Naive thymus-derived CD4-positive, alpha-beta T cell (primary cell): ENCODE results near the gene GATB. TPM values are rescaled to one million over a fixed set of nuclear protein-coding genes. Genes with fewer than 3 reads are reported as not detected.

Source experiments
- ATAC-seq: fragments of 150-1000 bp; cut with Tn5 transposase; 2 replicates; pipeline ENCODE4 v1.10.0; 2021; ENCODE audit warnings: mild to moderate bottlenecking, moderate library complexity
- CTCF ChIA-PET: fragments of 350-600 bp; sonication (Branson Sonifier 250); formaldehyde crosslinking; loops from one replicate; lab custom pipeline; 2021; ENCODE audit warnings: antibody characterized with exemption; lab: Charles Lee
- POLR2A ChIA-PET: fragments of 350-600 bp; sonication (Branson Sonifier 250); formaldehyde crosslinking; loops from one replicate; lab custom pipeline; 2021; ENCODE audit warnings: antibody characterized with exemption, inconsistent platforms; lab: Charles Lee
- DNase-seq, 9 donors: peaks; one replicate each; pipeline versions ENCODE4 v3.0.0 to v3.0.0-alpha.2; 2020 to 2022; ENCODE audit warnings: mixed read lengths in 1 of 9
- H3K27ac ChIP-seq: one replicate; pipeline ENCODE4 v1.7.0; 2013; ENCODE audit warnings: mild to moderate bottlenecking, low read depth, low read length, moderate library complexity
- H3K27me3 ChIP-seq, 2 donors: one replicate each; pipeline ENCODE4 v1.7.0; 2013; ENCODE audit warnings: low read length in 2 of 2, mild to moderate bottlenecking in 2 of 2, moderate library complexity in 2 of 2; ENCODE audit not compliant: control insufficient read depth in 2 of 2, insufficient read depth in 2 of 2
- H3K36me3 ChIP-seq, 3 experiments: 1 replicate in 2 of 3; 2 replicates in 1 of 3; pipeline ENCODE4 v1.7.0; 2013; ENCODE audit warnings: low read length in 3 of 3, mild to moderate bottlenecking in 3 of 3, moderate library complexity in 1 of 3; ENCODE audit not compliant: insufficient read depth in 3 of 3, control insufficient read depth in 2 of 3
- H3K4me1 ChIP-seq, 2 donors: one replicate each; pipeline ENCODE4 v1.7.0; 2013; ENCODE audit warnings: low read length in 2 of 2, mild to moderate bottlenecking in 2 of 2, moderate library complexity in 1 of 2; ENCODE audit not compliant: control insufficient read depth in 2 of 2, insufficient read depth in 2 of 2
- H3K4me3 ChIP-seq: 2 replicates; pipeline ENCODE4 v1.7.0; 2013; ENCODE audit warnings: mild to moderate bottlenecking, low read length
- H3K9me3 ChIP-seq, 3 experiments: 1 replicate in 2 of 3; 2 replicates in 1 of 3; pipeline ENCODE4 v1.7.0; 2013; ENCODE audit warnings: low read length in 3 of 3; ENCODE audit not compliant: control insufficient read depth in 2 of 3
- H3K27ac Mint-ChIP-seq, 9 donors: one replicate each; pipeline ENCODE4 v1.8.0; 2020 to 2022; ENCODE audit warnings: mixed read lengths in 9 of 9, mild to moderate bottlenecking in 8 of 9, moderate library complexity in 5 of 9, inconsistent platforms in 2 of 9
- H3K27me3 Mint-ChIP-seq, 5 donors: one replicate each; pipeline ENCODE4 v1.8.0; 2021 to 2022; ENCODE audit warnings: mixed read lengths in 5 of 5, mild to moderate bottlenecking in 1 of 5
- H3K36me3 Mint-ChIP-seq, 5 donors: one replicate each; pipeline ENCODE4 v1.8.0; 2020 to 2022; ENCODE audit warnings: mixed read lengths in 5 of 5, mild to moderate bottlenecking in 3 of 5, inconsistent platforms in 1 of 5
- H3K4me1 Mint-ChIP-seq, 7 donors: one replicate each; pipeline ENCODE4 v1.8.0; 2020 to 2022; ENCODE audit warnings: mixed read lengths in 7 of 7, mild to moderate bottlenecking in 3 of 7, inconsistent platforms in 1 of 7
- H3K4me3 Mint-ChIP-seq, 10 donors: one replicate each; pipeline ENCODE4 v1.8.0; 2020 to 2022; ENCODE audit warnings: mild to moderate bottlenecking in 10 of 10, mixed read lengths in 10 of 10, moderate library complexity in 6 of 10, inconsistent platforms in 2 of 10
- H3K9me3 Mint-ChIP-seq, 11 donors: one replicate each; pipeline ENCODE4 v1.8.0; 2020 to 2022; ENCODE audit warnings: mixed read lengths in 11 of 11, mild to moderate bottlenecking in 4 of 11, inconsistent platforms in 1 of 11, moderate library complexity in 1 of 11
- intact Hi-C, 2 donors: fragments of 100-400 bp; cut with micrococcal nuclease; formaldehyde crosslinking; loops; one replicate each; pipeline ENCODE4 v1.15.1; 2023
- polyA plus RNA-seq, 2 donors: library from polyadenylated mRNA; unstranded; fragments of 300-500 nt; fragmentation: Illumina TruSeq; gene quantifications; one replicate each; pipeline ENCODE4 v1.2.3, GENCODE V29; 2021
- total RNA-seq, 6 experiments: library from RNA in 5 of 6; stranded (reverse) in 5 of 6; gene quantifications; 1 replicate in 5 of 6; 2 replicates in 1 of 6; pipeline ENCODE4 v1.2.3 and lab custom pipeline; 2021 to 2026

GATB gene
- total and polyA plus RNA-seq, 7 experiments from 2014 or later: 10.5 to 17.8 (median 14.2) TPM

DNA sequence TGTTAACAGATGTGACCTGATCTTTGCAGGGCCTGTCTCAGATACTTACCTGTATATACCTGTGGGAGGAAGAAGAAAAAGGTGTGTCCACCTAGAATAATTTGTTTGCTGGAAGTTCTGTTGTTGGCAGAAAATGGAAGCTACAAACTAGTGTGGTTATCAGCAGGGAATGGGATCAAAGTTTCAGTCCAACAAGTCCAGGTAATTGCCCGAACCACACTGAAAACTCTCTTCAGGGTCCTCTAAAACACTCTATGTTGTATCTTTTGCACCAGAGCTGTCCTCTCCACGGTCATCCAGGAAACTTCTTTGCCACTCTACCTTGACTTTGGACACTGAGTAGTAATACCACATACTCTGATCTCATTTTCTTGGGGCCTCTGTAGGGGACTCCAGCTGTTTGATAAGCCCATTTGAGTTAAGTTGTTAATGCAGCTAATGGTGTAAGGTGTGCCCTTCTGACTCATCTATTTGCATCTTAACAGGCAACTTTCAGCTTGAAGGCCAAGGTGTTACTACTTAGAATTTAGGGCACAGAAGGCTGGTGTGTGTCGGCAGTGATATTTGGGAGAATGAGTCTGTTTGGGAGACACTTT lies 38.7 kb upstream of the GATB start:
- H3K27me3 ChIP-seq: no peaks in the 10 kb centered on the region
- H3K4me1 Mint-ChIP-seq: peaks cover 0 to under 1% (median 0%) of the 10 kb centered on the region in 7 donors
- H3K36me3 Mint-ChIP-seq: no peaks in the 10 kb centered on the region
- no peak overlapping the region for H3K4me3 ChIP-seq
- H3K4me3 Mint-ChIP-seq: no peak overlapping the region
- H3K4me1 ChIP-seq: no peaks in the 10 kb centered on the region
- no peak overlapping the region for H3K27ac Mint-ChIP-seq
- ATAC-seq (no peak), DNase-seq (no peak)
- H3K27ac ChIP-seq: no peak overlapping the region
- H3K27me3 Mint-ChIP-seq: peaks cover 0 to 8% (median 0%) of the 10 kb centered on the region in 5 donors
- H3K9me3 ChIP-seq: no peaks in the 10 kb centered on the region
- ChIA-PET POLR2A (no interaction called here), CTCF (interaction anchor here (1.3 kb wide), 1 partner anchor 587 kb away, joined by 3 read pairs; no protein-coding TSS in a partner anchor)
- no peaks in the 10 kb centered on the region for H3K36me3 ChIP-seq
- intact Hi-C loops: no loop called here
- peaks cover 0 to 4% (median 0%) of the 10 kb centered on the region in 11 donors for H3K9me3 Mint-ChIP-seq

DNA sequence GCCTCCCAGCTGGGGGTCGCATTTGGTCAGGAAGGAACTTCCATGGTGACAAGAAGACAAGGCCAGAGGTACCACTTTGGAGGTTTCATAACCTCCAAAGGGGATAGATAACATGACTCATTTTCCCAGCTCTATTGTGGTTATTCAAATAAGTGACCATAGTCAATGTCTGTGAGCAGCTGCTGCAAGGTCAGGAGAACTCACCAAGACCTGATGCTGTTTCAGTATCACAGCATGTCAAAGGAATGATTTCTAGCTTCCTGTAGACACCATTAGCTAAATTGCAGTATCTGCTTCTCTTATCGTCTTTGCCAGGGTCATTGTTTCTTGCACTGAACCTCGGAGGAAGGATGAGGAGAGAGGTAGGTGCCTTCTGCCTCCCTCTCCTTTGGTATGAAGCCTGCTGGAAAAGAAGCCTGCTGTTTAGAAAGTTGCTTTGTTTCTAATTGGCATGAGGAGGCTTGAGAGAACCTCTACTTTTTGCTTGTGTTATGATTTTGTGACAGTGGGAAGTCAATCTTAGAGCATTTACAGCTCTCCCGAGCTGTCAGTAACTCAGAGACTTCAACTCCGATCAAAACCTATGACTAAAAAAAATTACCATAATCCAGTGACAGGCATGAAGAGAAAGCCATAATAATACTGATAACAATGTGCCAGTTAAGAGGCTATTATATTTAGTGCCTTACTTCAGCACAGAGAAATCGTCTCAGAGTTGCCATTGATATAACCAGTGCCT lies 38.0 kb upstream of the GATB start:
- Histone ChIP-seq H3K4me1 (no peaks in the 10 kb centered on the region), H3K36me3 (no peaks in the 10 kb centered on the region), H3K27ac (no peak overlapping the region), H3K9me3 (no peaks in the 10 kb centered on the region), H3K4me3 (no peak overlapping the region), H3K27me3 (no peaks in the 10 kb centered on the region)
- ATAC-seq (no peak), DNase-seq (no peak)
- Mint-ChIP-seq H3K9me3 (peaks cover 0 to 4% (median 0%) of the 10 kb centered on the region in 11 donors), H3K27ac (no peak overlapping the region), H3K4me1 (peaks cover 0 to 6% (median 0%) of the 10 kb centered on the region in 7 donors), H3K27me3 (peaks cover 0 to 15% (median 0%) of the 10 kb centered on the region in 5 donors), H3K36me3 (no peaks in the 10 kb centered on the region), H3K4me3 (no peak overlapping the region)
- CTCF ChIA-PET: no interaction called here
- POLR2A ChIA-PET: no interaction called here
- intact Hi-C loops: no loop called here

DNA sequence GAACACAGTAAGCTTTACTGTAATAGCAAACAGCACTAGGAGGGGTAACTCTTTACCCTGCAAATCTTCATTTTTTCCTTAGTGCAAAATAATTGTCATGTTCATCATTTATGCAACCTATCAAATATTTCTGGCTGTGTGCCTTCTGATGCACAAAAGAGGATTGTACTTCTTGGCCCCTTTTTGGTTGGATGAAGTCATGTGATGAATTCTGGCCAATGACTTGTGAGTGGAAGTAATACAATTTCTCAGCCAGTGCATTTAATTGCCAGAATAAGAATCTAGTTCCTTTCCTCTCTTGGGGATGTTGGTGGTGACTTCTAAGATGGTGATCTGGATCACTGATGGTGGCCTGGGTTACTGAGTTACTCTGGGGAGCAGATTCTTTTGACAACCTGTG lies 37.0 kb upstream of the GATB start:
- H3K4me3 ChIP-seq: no peak overlapping the region
- H3K27ac ChIP-seq: no peak overlapping the region
- intact Hi-C loops: no loop called here
- ATAC-seq (no peak), DNase-seq (no peak)
- no peaks in the 10 kb centered on the region for H3K36me3 Mint-ChIP-seq
- no peaks in the 10 kb centered on the region for H3K4me1 ChIP-seq
- H3K4me1 Mint-ChIP-seq: peaks cover 0 to 6% (median 0%) of the 10 kb centered on the region in 7 donors
- H3K9me3 ChIP-seq: no peaks in the 10 kb centered on the region
- peaks cover 0 to 15% (median 3%) of the 10 kb centered on the region in 5 donors for H3K27me3 Mint-ChIP-seq
- no peak overlapping the region for H3K4me3 Mint-ChIP-seq
- ChIA-PET CTCF (no interaction called here), POLR2A (no interaction called here)
- no peaks in the 10 kb centered on the region for H3K36me3 ChIP-seq
- peaks cover 0 to 4% (median 0%) of the 10 kb centered on the region in 11 donors for H3K9me3 Mint-ChIP-seq
- no peaks in the 10 kb centered on the region for H3K27me3 ChIP-seq
- no peak overlapping the region for H3K27ac Mint-ChIP-seq

DNA sequence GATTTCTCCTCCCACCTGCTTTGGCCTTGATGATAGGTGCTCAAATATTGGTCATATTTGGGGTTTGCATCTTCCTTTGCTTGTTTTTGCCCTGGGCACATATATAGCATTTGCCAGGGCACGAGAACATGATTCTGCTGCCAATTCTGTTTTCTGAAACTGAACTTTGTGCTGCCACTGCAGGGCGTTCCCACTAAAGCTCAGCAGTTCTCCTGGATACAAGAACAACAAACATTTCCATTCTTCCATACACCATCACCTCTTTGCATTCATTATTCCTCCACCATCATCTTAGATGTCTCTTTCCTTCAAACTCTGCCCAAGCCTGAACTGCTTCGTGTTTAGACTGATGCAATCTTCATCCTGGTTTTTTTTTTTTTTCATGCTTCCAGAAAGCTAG lies 36.3 kb upstream of the GATB start:
- no peaks in the 10 kb centered on the region for H3K9me3 ChIP-seq
- H3K4me1 Mint-ChIP-seq: peaks cover 0 to 6% (median 0%) of the 10 kb centered on the region in 7 donors
- no peak overlapping the region for H3K27ac ChIP-seq
- peaks cover 0 to 4% (median 0%) of the 10 kb centered on the region in 11 donors for H3K9me3 Mint-ChIP-seq
- H3K36me3 Mint-ChIP-seq: no peaks in the 10 kb centered on the region
- peaks cover 0 to 15% (median 3%) of the 10 kb centered on the region in 5 donors for H3K27me3 Mint-ChIP-seq
- no peak overlapping the region for H3K4me3 ChIP-seq
- no peak overlapping the region for H3K27ac Mint-ChIP-seq
- H3K36me3 ChIP-seq: no peaks in the 10 kb centered on the region
- H3K4me3 Mint-ChIP-seq: no peak overlapping the region
- ATAC-seq: no peak
- no peaks in the 10 kb centered on the region for H3K27me3 ChIP-seq
- intact Hi-C loops: no loop called here
- DNase-seq: no peak
- ChIA-PET POLR2A (no interaction called here), CTCF (no interaction called here)
- no peaks in the 10 kb centered on the region for H3K4me1 ChIP-seq

DNA sequence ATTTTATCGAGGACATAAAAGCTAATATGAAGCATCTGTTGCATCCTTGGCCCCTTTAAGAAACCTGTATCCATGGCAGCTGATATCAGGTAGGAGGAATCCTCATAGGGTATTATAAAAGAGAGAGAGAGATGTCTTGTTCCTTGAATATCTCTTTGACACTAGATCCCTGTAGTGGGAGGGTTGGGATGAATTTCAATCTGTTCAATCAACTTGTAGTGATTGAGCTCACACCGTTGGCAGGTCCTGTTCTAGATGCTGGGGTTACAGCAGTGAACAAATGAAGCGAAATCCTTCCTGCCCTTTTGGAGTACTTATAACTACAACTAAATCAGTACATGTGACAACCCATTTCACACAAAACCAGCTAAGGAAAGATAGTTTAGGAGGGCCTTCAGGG lies 35.3 kb upstream of the GATB start:
- no peaks in the 10 kb centered on the region for H3K4me1 ChIP-seq
- ChIA-PET POLR2A (interaction anchor here (0.7 kb wide), 2 partner anchors 375 to 559 kb away, joined by 3 read pairs; no protein-coding TSS in a partner anchor), CTCF (interaction anchor here (0.6 to 0.7 kb wide), 2 partner anchors 86 to 590 kb away, joined by 3 read pairs; no protein-coding TSS in a partner anchor)
- DNase-seq: no peak
- Mint-ChIP-seq H3K4me1 (peaks cover 0 to 6% (median 0%) of the 10 kb centered on the region in 7 donors), H3K9me3 (peaks cover 0 to 4% (median 0%) of the 10 kb centered on the region in 11 donors), H3K4me3 (no peak overlapping the region), H3K27ac (peak overlapping the region in 1 of 9 donors; percentile 4), H3K36me3 (no peaks in the 10 kb centered on the region), H3K27me3 (peaks cover 0 to 15% (median 3%) of the 10 kb centered on the region in 5 donors)
- intact Hi-C loops: no loop called here
- H3K36me3 ChIP-seq: no peaks in the 10 kb centered on the region
- no peaks in the 10 kb centered on the region for H3K27me3 ChIP-seq
- H3K27ac ChIP-seq: no peak overlapping the region
- no peak overlapping the region for H3K4me3 ChIP-seq
- ATAC-seq: no peak
- H3K9me3 ChIP-seq: no peaks in the 10 kb centered on the region

DNA sequence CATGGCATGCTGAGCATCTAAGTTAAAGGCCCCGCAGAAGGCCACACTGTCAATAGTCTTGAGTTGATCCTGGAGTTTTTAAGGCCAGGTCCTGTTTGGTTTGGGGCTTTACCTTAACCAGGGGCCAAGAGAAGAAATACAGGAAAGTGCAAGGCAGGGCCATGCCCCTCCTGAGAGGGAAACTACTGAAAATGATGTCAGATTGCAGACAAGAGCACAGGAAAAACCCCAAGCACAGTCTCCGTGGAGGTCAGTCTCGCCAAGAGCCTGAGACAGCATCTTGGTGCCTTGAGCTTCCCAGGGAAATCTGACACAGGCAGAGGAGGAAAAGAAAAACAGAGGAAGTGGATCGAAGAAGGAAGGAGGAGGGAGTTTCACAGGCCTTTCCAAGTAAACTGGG lies 32.2 kb upstream of the GATB start:
- no peaks in the 10 kb centered on the region for H3K27me3 ChIP-seq
- Mint-ChIP-seq H3K27ac (no peak overlapping the region), H3K27me3 (peaks cover 0 to 18% (median 6%) of the 10 kb centered on the region in 5 donors), H3K36me3 (no peaks in the 10 kb centered on the region), H3K4me1 (peaks cover 0 to 6% (median 0%) of the 10 kb centered on the region in 7 donors), H3K9me3 (no peaks in the 10 kb centered on the region), H3K4me3 (no peak overlapping the region)
- DNase-seq: no peak
- ATAC-seq: no peak
- H3K36me3 ChIP-seq: no peaks in the 10 kb centered on the region
- H3K4me3 ChIP-seq: no peak overlapping the region
- ChIA-PET POLR2A (no interaction called here), CTCF (no interaction called here)
- no peak overlapping the region for H3K27ac ChIP-seq
- no peaks in the 10 kb centered on the region for H3K4me1 ChIP-seq
- H3K9me3 ChIP-seq: no peaks in the 10 kb centered on the region
- intact Hi-C loops: no loop called here
